Right lobe of liver (tissue), 4 donors: Measurements from ENCODE around the gene S1PR4.

Experiments used
- POLR2A ChIP-seq: fragments of 450-650 bp; IDR thresholded peaks from one replicate; pipeline ENCODE4 v1.6.1; 2017; ENCODE audit warnings: antibody characterized with exemption, mild to moderate bottlenecking
- TF ChIP-seq, protein P1 (sequence below), 4 donors: fragments of 200-600 bp in 3 of 4; fragments of 450-650 bp in 1 of 4; IDR thresholded peaks; one replicate each; pipeline versions ENCODE4 v1.5.1 to v1.8.0; 2016 to 2022; ENCODE audit warnings: antibody characterized with exemption in 4 of 4, mild to moderate bottlenecking in 2 of 4
- donor health status: DM: no; HTN: no; CAD: no.
- donor health status: DM: no; HTN: no; CAD: no.
- donor health status: DM: no; HTN: yes; CAD: no.

DNA sequence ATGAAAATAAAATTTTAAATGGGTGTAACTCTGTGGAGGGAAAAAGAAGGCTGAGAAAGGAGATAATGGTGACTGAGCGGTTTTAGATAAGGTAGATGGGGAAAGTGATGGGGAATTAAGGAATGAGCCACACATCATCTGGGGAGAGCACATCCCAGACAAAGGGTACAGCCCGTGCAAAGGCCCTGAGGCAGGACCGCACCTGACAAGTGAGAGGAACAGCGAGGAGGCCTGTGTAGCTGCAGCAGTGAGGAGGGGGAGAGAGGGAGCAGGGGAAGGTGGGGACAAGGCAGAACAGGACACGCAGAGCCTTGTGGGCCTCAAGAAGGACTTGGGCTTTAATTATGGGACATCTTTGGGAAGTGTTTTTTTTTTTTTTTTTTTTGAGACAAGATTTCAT is 44.1 kb downstream of the S1PR4 start:
- TF ChIP-seq, protein P1, sequence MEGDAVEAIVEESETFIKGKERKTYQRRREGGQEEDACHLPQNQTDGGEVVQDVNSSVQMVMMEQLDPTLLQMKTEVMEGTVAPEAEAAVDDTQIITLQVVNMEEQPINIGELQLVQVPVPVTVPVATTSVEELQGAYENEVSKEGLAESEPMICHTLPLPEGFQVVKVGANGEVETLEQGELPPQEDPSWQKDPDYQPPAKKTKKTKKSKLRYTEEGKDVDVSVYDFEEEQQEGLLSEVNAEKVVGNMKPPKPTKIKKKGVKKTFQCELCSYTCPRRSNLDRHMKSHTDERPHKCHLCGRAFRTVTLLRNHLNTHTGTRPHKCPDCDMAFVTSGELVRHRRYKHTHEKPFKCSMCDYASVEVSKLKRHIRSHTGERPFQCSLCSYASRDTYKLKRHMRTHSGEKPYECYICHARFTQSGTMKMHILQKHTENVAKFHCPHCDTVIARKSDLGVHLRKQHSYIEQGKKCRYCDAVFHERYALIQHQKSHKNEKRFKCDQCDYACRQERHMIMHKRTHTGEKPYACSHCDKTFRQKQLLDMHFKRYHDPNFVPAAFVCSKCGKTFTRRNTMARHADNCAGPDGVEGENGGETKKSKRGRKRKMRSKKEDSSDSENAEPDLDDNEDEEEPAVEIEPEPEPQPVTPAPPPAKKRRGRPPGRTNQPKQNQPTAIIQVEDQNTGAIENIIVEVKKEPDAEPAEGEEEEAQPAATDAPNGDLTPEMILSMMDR (IDR thresholded peaks at IDR 0.05) = no peak
- no peak for TF ChIP-seq POLR2A
